Right renal pelvis (tissue), 4 donors: ENCODE data around the gene MEGF6. TPM values are rescaled to one million over a fixed set of nuclear protein-coding genes. Genes with fewer than 3 reads are reported as not detected.

ENCODE experiments used
- DNase-seq, 4 donors: peaks; one replicate each; pipeline ENCODE4 v3.0.0-alpha.2; 2013; ENCODE audit warnings: low read depth in 4 of 4, low spot score in 3 of 4, missing footprints in 1 of 4
- polyA plus RNA-seq, 4 donors: library from polyadenylated mRNA; unstranded; fragments of 120-200 nt; gene quantifications; one replicate each; pipeline ENCODE4 v1.2.1, GENCODE V29; 2013; ENCODE audit not compliant: insufficient read length in 4 of 4

Gene MEGF6
- polyA plus RNA-seq, 4 donors, result 9.0 to 15.6 (median 10.5) TPM

DNA sequence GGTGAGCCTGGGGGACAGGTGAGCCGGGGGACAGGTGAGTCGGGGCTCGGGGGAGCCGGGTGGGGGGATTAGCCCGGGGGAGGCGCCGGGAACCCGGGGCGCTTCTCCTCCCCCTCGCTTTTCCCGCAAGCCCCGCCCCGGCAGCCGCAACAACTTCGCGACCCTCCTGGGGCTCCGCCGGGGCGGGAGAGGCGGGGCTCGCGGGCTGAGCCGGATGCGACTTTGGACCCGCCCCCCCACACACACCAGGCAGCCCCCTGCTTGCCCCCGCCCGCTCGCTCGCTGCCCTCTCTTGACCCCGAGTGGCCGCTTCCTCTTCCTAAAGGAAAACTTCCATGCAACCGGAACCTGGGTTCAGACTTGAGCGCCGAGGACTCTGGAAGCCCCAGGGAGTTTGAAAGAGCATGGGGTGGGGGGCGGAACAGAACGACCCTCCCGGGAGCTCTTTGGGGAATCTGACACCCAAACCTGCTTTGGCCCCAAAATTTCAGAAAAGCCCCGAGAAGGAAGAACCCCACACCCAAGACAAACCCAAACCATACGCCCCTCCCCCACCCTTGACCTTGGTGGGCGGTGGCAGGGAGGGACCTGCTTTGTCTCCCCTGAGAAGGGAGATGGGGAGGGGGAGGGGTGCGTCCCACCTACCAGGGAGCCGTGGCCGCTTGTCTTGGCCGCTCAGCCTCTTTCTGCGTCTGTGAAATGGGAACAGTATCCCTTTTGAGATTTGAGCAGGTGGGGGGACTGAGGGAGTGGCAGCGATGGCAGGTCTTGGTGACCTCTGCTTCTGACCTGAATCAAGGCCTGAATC is 156.3 kb downstream of the MEGF6 start:
- DNase-seq, result no peak

DNA sequence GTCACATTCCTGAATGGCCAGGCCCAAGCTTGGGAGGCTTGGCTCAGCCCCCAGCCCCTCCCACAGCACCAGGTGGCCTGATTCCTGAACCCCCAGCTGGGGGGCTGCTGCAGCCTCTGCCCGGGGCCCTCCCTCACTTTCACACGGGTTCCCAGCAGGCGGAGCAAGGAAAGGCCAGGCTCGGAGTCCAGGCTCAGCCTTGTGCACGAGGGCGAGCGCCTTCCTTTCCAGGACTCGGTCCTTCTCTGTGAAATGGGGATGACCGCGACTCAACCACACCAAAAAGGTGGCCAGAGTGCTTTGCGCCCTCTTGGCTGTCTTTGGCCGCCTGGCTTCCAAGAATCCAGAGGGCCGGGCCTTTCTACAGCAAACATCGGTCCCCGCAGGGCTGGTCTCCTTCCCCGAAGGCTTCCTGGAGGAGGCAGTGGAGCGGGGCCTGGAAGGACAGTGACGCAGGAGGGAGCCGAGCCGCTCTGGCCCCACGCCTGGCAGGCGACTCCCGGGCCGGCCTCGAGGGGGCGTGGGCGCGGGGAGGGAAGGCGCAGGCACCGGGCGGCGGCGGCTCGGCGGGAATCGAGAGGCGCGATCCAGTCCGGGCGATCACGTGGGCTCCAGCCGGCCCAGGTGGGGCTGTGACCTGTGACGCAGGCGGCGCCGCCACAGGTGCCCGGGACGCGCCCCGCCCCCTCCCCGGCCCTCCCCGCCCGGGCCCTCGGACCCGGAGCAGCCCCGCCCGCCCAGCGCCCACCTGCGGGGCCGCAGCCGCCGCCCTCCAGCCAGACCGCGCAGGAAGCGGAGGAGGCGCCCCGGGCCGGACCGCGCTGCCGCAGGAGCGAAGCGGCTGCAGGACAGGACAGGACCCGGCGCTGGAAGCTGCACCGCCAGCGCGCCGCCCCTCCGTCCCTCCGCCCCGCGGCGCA is 157.2 kb downstream of the MEGF6 start, which contains the start of gene ARHGEF16:
ARHGEF16 (plus strand) TSS at position 775 of the 920 bp plus-strand sequence. CDS start 8,420 bp downstream, outside the sequence.
- no peak for DNase-seq

DNA sequence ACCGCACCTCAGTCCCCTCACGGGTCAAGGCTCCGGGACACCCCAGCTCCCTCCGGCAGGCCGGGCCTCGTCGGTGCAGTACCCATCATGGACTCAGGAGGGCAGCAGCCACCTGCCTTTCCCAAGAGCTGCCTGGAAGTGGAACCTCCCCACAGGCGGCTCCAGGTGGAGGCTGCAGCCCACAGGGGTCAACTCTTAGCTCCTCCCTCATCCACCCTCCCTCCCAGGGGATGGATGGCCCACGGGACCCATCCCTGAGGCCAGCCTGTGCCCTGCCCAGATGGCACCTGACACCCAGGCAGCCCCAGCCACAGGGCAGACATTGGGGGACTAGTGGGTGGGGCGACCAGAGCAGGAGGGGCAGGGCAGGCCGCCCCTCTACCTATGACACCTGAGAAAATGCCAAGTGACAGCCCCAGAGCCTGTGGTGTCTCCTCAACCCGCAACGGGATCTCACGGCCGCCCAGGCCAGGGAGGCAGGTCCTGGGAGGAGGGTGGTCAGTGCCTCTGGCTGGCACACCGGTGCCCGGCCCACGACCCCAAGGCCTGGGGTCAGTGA is 158.0 kb downstream of the MEGF6 start:
- no peak for DNase-seq

DNA sequence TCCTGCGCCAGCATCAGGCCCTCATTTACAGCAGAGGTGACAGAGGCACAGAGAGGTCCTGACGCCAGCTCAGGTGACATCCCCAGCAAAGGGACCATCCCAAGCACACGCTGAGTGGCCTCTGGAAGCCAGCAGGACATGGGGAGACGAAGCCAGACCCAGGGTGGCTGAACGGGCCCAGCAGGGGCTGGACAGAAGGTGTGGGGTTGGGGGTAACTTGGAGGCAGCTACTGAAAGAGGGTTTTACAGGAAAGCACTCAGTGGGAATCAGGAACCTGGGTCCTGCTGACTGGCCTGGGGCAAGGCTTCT is 158.5 kb downstream of the MEGF6 start:
- DNase-seq, result no peak

DNA sequence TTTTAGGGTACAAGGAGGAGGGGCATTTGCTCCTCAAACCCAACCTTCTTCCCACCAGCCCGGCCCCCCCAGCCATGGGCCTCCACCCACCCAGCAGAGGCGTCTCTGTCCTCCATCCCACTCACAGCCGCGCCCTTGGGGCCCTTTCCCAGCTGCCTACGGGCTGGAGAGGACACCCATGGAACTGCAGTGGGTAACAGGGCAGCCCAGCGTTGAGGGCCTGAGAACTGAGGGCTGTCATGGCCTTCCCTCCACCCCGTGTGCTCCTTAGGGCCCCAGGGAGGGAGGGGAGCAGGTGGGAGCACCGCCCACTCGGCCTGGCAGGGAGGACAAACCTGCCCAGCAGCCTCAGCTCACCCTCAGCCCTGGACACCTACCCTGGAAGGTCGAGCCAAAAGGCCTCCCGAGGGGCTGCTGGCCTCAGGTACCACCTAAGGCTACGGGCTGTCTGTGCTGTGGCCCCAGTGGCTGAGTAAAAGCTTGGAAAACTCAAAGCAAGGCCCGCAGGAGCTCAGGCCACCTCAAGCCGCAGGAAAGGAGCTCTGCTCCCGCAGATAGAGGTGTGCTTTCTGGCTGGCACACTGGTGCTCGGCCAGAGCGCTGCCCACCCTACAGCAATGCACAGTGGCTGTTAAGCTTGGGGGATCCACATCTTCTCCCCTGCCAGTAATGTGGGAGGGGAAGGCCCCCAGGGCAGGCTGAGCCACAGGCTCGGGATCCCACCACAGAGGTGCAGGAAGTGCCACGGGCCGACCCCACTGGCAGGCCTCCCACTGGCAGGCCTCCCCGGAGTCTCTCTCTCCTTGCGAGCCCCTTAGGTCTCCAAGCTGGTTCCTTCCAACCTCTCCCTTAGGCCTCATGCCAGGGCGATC is 159.1 kb downstream of the MEGF6 start:
- DNase-seq, result no peak

DNA sequence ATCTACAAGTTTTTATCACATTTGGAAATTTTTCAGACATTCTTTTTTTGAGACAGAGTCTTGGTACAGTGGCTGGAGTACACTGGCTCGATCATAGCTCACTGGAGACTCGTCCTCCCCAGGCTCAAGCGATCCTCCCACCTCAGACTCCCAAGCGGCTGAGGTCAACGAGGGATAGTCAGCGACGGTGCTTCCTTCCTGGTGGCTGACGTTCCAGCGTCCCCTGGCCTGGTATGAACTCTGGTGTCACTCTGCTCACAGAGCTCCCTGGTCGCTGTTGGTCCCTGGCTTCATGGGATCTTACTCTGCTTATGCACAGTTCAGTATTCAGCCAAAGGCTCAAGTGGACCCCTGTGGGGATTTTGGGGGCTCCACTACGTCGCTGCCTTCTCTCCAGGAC is 160.3 kb downstream of the MEGF6 start:
- no peak for DNase-seq

DNA sequence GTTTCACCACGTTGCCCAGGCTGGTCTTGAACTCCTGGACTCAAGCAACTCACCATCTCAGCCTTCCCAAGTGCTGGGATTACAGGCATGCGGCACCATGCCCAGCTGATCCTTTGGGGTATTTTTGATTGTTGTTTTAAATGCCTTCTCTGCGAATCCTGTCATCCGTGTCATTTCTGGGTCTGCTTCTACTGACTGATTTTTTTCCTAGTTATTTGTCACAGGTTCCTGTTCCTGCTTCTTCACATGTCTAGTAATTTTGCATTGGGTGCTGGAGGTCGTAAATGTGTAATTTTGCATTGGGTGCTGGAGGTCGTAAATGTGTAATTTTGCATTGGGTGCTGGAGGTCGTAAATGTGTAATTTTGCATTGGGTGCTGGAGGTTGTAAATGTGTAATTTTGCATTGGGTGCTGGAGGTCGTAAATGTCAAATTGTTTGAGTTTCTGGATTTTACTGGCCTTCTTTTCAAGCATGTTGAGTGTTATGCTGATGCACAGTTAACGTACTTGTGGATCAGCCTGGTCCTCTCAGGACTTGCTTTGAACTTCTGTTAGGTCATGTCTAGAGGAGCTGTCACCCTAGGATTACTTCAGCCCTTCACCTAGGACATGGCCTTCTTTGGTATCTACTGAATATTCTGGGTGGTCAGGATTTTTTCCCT is 161.0 kb downstream of the MEGF6 start:
- no peak for DNase-seq

DNA sequence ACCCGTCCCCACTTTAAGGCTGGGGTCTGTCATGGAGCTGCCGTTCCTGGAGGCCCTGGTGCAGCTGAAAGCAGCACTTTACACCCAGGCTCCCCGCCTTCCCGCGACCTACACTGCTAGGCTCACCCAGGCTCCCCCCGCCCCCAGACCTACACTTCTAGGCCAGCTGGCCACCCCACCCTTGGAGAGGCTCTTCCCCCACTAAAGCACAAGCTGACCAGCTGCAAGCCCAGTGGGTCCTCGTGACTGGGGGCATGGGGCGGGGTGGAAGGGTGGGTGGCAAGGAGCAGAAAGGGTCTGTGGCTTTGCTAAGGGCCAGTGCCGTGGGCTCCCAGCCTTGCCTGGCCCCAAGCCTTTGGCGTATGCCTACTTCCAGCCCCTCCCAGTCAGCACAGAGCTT is 166.6 kb downstream of the MEGF6 start:
- DNase-seq, result no peak

DNA sequence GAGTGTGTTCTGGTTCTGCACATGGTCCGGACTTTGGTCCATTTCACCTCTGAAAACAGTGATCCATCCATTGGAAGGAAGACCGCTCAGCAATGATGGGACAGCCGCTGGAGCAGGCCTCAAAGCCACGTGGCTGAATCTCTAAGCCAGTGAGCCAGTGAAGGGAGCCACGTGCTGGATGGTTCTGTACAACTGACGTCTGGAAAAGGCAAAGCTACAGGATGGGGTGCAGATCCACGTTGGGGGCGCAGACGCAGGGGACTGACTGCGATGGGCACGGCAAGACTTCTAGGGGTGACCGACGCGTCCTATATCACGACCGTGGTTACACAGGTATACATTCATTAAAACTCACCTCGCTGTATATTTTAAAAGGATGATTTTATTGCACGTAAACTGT is 167.0 kb downstream of the MEGF6 start:
- DNase-seq, result no peak

DNA sequence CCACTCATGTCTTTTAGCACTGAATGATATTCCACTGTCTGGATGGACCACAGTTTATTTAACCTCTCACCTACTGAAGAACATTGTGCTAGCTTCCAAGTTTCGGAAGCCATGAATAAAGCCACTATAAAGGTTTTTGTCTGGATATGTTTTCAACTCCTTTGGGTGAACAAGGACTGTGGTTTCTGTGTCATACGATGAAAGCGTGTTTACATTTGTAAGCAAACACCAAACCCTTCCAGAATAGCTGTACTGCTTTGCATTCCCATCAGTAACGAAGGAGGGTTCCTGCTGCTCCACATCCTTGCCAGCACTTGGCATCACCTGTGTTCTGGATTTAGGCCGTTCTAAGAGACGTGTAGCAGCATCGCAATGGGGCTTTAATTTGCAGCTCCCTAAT is 167.5 kb downstream of the MEGF6 start:
- DNase-seq, result no peak

DNA sequence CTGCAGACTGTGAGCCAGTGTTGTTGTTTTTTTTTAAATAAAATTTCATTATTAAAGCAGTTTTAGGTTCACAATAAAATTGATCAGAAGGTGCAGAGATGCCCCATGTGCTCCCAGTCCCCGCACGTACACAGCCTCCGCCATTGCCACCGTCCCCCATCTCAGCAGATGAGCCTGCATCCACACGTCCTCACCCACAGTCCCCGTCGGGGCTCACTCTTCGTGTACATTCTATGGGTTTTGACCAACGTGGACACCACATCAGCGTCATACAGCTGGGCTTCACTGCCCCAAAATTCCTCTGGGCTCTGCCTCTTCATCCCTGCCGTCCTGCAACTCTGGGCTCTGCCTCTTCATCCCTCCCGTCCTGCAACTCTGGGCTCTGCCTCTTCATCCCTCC is 168.4 kb downstream of the MEGF6 start:
- DNase-seq, result no peak

DNA sequence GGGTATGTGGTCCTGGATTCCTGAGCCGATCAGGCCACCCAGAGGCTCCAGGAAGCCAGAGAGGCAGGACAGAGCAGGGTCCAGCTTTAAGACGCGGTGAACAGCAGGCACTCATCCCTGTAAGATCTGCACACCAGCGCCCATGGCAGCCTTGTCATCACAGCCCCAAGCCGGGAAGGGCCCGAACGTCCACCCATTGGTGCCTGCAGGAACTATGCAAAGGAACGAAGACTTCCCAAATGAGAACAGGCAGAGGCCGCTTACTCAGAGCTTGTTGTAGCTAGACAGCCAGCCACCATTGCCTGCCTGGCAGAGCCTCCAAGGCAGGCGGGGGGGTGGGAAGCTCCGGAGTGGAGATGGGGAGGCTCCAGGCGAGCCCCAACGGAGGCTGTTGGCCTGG is 169.0 kb downstream of the MEGF6 start:
- DNase-seq, result no peak

DNA sequence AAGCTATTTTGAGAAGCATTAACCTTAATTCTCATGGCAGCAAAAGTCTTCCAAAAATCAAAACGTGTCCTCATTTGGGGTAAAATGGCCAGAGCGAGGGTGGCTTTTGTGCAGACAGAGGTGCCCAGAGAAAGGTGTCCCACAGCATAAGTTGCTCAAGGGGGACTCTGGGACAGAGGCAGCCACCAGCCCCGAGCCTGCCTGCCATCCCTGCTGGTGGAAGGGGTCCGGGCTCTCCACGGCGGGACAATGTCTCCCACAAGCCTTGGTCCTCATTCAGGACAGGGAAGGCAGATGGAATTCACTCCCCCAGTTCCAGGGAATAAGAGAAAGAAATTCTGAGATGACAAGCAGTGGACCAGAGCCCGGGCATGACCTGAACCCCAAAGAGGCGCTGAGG is 169.4 kb downstream of the MEGF6 start:
- DNase-seq, result no peak

DNA sequence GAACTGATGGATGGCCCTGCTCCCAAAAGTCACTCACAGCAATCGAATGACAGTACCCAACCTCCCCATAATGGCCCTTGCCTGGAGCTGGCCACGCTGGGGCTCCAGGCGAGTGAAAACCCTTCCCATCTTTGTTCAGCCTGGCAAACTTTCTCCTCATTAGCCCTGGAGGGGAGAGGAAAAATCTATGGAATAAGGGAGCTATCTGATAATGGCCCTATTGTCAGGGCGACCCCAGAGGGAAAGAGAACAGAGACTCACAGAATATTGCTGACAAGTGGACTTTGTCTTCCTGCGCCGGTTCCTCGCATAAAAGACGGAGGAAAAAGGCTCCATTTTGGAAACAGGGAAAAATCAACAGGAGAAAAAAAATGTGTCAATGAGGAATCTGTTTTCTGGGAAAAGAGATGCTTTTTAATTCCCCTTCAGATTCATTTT is 169.9 kb downstream of the MEGF6 start:
- no peak for DNase-seq

DNA sequence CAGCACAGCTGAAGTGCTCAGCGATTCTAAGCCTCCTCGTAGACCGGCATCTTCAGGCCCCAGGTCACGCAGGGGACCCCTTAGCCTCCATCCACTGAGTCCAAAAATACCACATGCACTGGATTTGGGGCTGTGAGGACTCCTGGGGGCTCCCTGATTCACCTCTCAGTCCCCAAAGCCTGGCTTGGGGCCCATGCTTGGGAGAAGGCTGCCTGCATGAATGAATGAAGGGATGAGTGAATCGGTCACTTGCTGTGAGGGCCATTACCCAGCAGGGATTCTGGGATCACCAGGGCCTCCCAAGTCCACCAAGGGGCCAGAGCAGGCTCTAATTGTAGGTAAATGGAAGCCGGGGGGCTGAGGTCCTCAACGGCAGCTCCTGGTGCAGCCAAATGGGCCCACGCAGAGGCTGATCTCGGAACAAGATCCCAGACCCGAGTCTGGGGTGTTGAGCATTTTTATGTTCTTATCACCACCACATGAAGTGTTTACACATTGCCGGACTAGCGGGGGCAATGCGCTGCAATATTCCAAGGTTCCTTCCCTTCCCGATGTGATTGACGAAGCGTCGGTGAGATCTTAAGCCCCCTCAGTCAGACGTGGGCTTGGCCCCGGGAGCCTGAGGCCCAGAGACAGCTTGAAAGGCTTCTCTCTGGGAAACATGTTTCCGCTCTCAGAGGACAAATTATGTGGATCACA is 170.4 kb downstream of the MEGF6 start:
- DNase-seq, result no peak

DNA sequence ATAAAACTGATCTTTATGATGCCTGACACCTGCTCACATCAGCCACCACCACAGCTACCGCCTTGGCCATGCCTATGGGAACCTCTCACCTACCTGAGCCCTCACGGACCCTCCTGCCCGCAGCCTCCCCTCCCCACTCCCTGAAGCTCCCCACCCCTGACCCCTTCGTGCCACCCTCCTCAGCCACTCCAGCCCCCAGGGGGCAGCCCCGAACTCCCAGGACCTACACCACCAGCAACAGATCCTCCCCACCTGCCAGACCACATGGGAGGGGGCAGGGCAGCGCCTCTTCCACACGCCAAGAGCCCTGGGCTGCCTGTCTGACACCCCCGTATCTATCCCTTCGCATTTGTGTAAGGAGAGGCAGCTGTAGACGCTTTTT is 171.0 kb downstream of the MEGF6 start:
- no peak for DNase-seq
